Myocyte (in vitro differentiated cells): ENCODE data around the gene CCBE1. TPM values are rescaled to one million over a fixed set of nuclear protein-coding genes. Genes with fewer than 3 reads are reported as not detected.
A peak's percentile ranks its signal among the peaks of the same experiment; 100 is the strongest.
"Not testable (repeated sequence)": the region's sequence is repeated elsewhere in the genome, so short reads cannot be mapped to it uniquely, and the experiment has no call there.

Source experiments
- DNase-seq: peaks from one replicate; pipeline ENCODE4 v3.0.0-alpha.2; 2012; ENCODE audit warnings: low read depth
- total RNA-seq: library from RNA; depleted of rRNA; stranded (reverse); fragments of >200 nt; gene quantifications from 2 replicates; pipeline ENCODE4 v1.2.3, GENCODE V29; 2014

CCBE1 gene
- total RNA-seq, 1 donor from 2014 or later = 8.6 TPM

GRCh38 chr18:59547581-59548182 lies 149.5 kb downstream of the CCBE1 start:
- peak; percentile 75 for DNase-seq

GRCh38 chr18:59546188-59546587 lies 151.0 kb downstream of the CCBE1 start:
- no peak for DNase-seq

- DNase-seq = peak; percentile 26
Observed at GRCh38 chr18:59540780-59541179, 156.4 kb downstream of the CCBE1 start.

- peak; percentile 30 for DNase-seq
Observed at GRCh38 chr18:59540346-59540745, 156.9 kb downstream of the CCBE1 start.

GRCh38 chr18:59539108-59539507 lies 158.1 kb downstream of the CCBE1 start:
- DNase-seq = no peak

GRCh38 chr18:59537579-59537978 lies 159.6 kb downstream of the CCBE1 start:
- no peak for DNase-seq

GRCh38 chr18:59536166-59536565 lies 161.1 kb downstream of the CCBE1 start:
- no peak for DNase-seq

GRCh38 chr18:59535055-59535454 lies 162.2 kb downstream of the CCBE1 start:
- DNase-seq = no peak

GRCh38 chr18:59528866-59529265 lies 168.4 kb downstream of the CCBE1 start:
- no peak for DNase-seq

GRCh38 chr18:59520562-59521355 lies 176.5 kb downstream of the CCBE1 start:
- DNase-seq = no peak

- DNase-seq = no peak
Observed at GRCh38 chr18:59518705-59519104, 178.5 kb downstream of the CCBE1 start.

GRCh38 chr18:59517446-59518165 lies 179.6 kb downstream of the CCBE1 start:
- peak; percentile 55 for DNase-seq

GRCh38 chr18:59516356-59517155 lies 180.7 kb downstream of the CCBE1 start:
- peak; percentile 67 for DNase-seq

GRCh38 chr18:59515956-59516355 lies 181.3 kb downstream of the CCBE1 start:
- DNase-seq = not testable (repeated sequence)

- DNase-seq = no peak
Observed at GRCh38 chr18:59515147-59515546, 182.1 kb downstream of the CCBE1 start.

GRCh38 chr18:59514203-59514602 lies 183.0 kb downstream of the CCBE1 start:
- DNase-seq = peak; percentile 76

GRCh38 chr18:59512025-59512755 lies 185.0 kb downstream of the CCBE1 start:
- no peak for DNase-seq

GRCh38 chr18:59509481-59510442 lies 187.5 kb downstream of the CCBE1 start:
- peak; percentile 41 for DNase-seq

- no peak for DNase-seq
Observed at GRCh38 chr18:59505356-59505755, 191.9 kb downstream of the CCBE1 start.
